Ovary (tissue), 9 donors: ENCODE results near the gene CCNA2. TPM values are rescaled to one million over a fixed set of nuclear protein-coding genes. Genes with fewer than 3 reads are reported as not detected.

Experiments used
- DNase-seq, 5 donors: peaks; one replicate each; pipeline ENCODE4 v3.0.0-alpha.2; 2019 to 2020
- H3K27ac ChIP-seq, 2 donors: fragments of 200-600 bp; one replicate each; pipeline versions ENCODE4 v1.5.1 to v1.8.0; 2019 to 2022
- H3K27me3 ChIP-seq: fragments of 200-600 bp; one replicate; pipeline ENCODE4 v1.8.0; 2022
- H3K36me3 ChIP-seq: fragments of 200-600 bp; sonication (generic); one replicate; pipeline ENCODE4 v1.5.1; 2019
- H3K4me1 ChIP-seq: one replicate; pipeline ENCODE4 v1.8.1; 2013; ENCODE audit warnings: mild to moderate bottlenecking, moderate library complexity; ENCODE audit not compliant: insufficient read depth
- H3K4me3 ChIP-seq: fragments of 200-600 bp; sonication (generic); one replicate; pipeline ENCODE4 v1.5.1; 2017
- H3K9me3 ChIP-seq, 2 donors: fragments of 200-600 bp in 1 of 2; sonication (generic) in 1 of 2; one replicate each; pipeline versions ENCODE4 v1.5.1 to v1.8.1; 2013 to 2019; ENCODE audit warnings: mild to moderate bottlenecking in 1 of 2, moderate library complexity in 1 of 2
- EP300 ChIP-seq: sonication (generic); formaldehyde crosslinking; IDR thresholded peaks from one replicate; pipeline ENCODE4 v1.6.1; 2017; ENCODE audit warnings: antibody characterized with exemption
- POLR2A ChIP-seq: fragments of 450-650 bp; IDR thresholded peaks from one replicate; pipeline ENCODE4 v1.6.1; 2017; ENCODE audit warnings: antibody characterized with exemption, mild to moderate bottlenecking, moderate library complexity
- WGBS, 3 donors: extraction: QIAGEN DNeasy Blood & Tissue Kit in 1 of 3; methylation state at CpG; one replicate each; pipeline versions ENCODE4 v1.1.5 to v1.1.7; 2013 to 2017; 5-methylcytosine and 5-hydroxymethylcytosine counted together
- intact Hi-C, 4 donors: fragments of 100-400 bp; cut with DNase I; formaldehyde crosslinking; loops; one replicate each; pipeline versions ENCODE4 v1.11.0 to v1.15.1; 2022 to 2023
- polyA plus RNA-seq, 2 donors: library from polyadenylated mRNA; stranded (reverse); fragments of 200-250 nt in 1 of 2; fragments of 350-450 nt in 1 of 2; fragmentation: Illumina TruSeq in 1 of 2; extraction: RNeasy Lipid Tissue Mini Kit (QIAGEN cat#74804) in 1 of 2; gene quantifications; one replicate each; pipeline ENCODE4 v1.2.3, GENCODE V29; 2013 to 2014
- total RNA-seq, 7 donors: library from RNA; depleted of rRNA in 2 of 7; stranded (reverse); fragments of >200 nt in 2 of 7; fragmentation: NEBNext Ultra II Directional in 3 of 7; extraction: Animal tissue kit (Norgen Biotek cat#: 25700) in 3 of 7; gene quantifications; one replicate each; pipeline versions ENCODE4 v1.1.0 to v1.2.4, GENCODE V29; 2016 to 2023
- TF ChIP-seq, protein P1 (sequence below), 3 donors: fragments of 450-650 bp in 2 of 3; fragments of 200-600 bp in 1 of 3; IDR thresholded peaks; one replicate each; pipeline versions ENCODE4 v1.5.1 to v1.8.0; 2016 to 2022; ENCODE audit warnings: antibody characterized with exemption in 3 of 3, mild to moderate bottlenecking in 1 of 3
- donor health status: DM: no; HTN: no; CAD: no; lungs with moderate emphysema.
- donor health status: DM: no; HTN: no; CAD: no.
- donor health status: Bipolar disorder and iron deficiency.
- donor health status: DM: yes; HTN: yes; CAD: no.
- donor health status: DM: no; HTN: no; CAD: no.
- donor health status: DM: yes; HTN: yes; CAD: no.

Gene CCNA2
- total and polyA plus RNA-seq, 9 donors: 0.65 to 3.3 (median 1.4) TPM

DNA sequence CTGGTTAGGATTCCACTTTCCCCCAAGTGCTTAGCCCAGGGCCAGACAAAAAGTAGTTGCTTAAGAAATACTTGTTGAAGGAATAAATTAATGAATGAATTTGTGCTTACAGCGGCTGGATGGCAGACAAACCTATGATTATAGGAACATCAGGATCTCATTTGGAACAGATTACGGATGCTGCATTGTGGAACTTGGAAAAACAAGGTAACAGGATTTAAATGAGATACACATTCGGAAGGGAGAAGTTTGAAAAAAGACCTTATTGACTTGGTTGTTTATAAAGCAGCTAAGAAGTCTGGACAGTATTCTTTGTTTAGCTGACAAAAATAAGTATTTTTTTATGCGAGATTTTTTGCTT, 22.0 kb downstream of the CCNA2 start:
- TF ChIP-seq EP300 (no peak), POLR2A (no peak)
- TF ChIP-seq, protein P1, sequence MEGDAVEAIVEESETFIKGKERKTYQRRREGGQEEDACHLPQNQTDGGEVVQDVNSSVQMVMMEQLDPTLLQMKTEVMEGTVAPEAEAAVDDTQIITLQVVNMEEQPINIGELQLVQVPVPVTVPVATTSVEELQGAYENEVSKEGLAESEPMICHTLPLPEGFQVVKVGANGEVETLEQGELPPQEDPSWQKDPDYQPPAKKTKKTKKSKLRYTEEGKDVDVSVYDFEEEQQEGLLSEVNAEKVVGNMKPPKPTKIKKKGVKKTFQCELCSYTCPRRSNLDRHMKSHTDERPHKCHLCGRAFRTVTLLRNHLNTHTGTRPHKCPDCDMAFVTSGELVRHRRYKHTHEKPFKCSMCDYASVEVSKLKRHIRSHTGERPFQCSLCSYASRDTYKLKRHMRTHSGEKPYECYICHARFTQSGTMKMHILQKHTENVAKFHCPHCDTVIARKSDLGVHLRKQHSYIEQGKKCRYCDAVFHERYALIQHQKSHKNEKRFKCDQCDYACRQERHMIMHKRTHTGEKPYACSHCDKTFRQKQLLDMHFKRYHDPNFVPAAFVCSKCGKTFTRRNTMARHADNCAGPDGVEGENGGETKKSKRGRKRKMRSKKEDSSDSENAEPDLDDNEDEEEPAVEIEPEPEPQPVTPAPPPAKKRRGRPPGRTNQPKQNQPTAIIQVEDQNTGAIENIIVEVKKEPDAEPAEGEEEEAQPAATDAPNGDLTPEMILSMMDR (IDR thresholded peaks at IDR 0.05): no peak
- 10 to 23% (median 13%) methylated on average over 4 of the region's 4 CpGs for WGBS, 3 donors
- no peaks in the 10 kb centered on the region for H3K9me3 ChIP-seq
- no peaks in the 10 kb centered on the region for H3K4me1 ChIP-seq
- no peaks in the 10 kb centered on the region for H3K27me3 ChIP-seq
- intact Hi-C loops: no loop called here
- H3K4me3 ChIP-seq: peak overlapping the region; percentile 61
- no peak for DNase-seq
- peak overlapping the region; percentile 69 to 88 for H3K27ac ChIP-seq
- H3K36me3 ChIP-seq: no peaks in the 10 kb centered on the region

DNA sequence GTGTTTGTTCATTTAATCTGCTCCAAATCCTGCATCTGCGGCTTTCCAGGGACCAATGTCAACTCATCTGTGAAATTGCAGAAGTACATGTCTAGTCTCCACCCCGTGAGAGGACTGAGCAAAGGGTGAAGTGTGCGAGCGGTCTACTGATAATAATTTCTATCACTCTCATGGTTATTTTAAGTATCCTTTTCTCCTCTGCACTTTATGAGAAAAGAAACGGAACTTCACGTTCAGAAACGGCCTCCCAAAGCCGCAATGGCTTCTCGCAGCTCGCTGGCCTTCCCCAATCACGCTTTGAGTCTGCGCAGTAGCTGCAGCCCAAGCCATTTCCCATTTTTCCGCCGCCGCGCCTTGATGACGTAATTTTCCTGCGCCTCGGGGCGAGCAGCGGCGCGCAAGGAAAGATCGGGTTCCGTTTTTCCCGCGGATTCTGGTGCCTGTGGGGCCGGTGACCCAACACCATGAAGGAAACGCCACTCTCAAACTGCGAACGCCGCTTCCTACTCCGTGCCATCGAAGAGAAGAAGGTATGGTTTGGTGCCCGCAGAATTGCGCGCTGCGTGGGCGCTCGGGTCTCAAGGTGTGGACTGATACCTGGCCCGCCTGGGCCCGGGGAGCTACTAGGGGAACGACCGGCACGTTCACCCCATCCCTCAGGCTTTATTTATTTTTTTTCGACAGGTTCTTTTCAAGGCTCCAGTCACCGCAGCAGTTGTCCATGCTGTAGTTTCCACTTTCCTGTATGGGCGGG, 22.5 kb downstream of the CCNA2 start, which contains the start of gene EXOSC9:
Gene EXOSC9, plus strand, starts transcription at position 363 of the 754 bp plus-strand sequence. Its CDS starts 102 bp downstream, at position 465.
- no peak for TF ChIP-seq EP300
- TF ChIP-seq POLR2A: peak; percentile 85
- intact Hi-C loops: no loop called here
- H3K4me3 ChIP-seq: peak within 1 kb of the TSS; percentile 61
- H3K27ac ChIP-seq: peak within 1 kb of the TSS; percentile 69 to 88
- no peaks in the 10 kb centered on the region for H3K4me1 ChIP-seq
- no peaks in the 10 kb centered on the region for H3K27me3 ChIP-seq
- DNase-seq: peak; percentile 94 to 97 (median 96)
- no peaks in the 10 kb centered on the region for H3K9me3 ChIP-seq
- 0% methylated on average over 48 of the region's 48 CpGs for WGBS, 3 donors
- no peaks in the 10 kb centered on the region for H3K36me3 ChIP-seq

DNA sequence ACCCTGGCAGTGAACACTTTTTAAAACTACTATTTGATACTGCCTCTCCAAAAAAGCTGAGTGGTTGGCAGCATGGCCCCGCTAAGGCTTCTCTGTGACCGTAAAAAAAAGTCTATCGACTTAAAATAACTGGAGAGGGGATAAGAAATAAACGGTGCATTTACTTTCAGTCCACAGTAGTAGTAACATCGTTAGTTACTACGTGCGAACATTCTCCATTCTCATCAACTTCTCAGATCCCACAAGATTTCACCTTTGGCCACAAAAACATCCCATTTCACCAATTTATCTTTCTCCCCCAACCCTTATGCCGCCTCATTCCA, 23.1 kb downstream of the CCNA2 start:
- H3K36me3 ChIP-seq: no peaks in the 10 kb centered on the region
- intact Hi-C loops: no loop called here
- H3K27ac ChIP-seq: peak overlapping the region; percentile 69 to 88
- no peak for DNase-seq
- WGBS, 3 donors: 15 to 51% (median 31%) methylated on average over 8 of the region's 8 CpGs
- H3K4me1 ChIP-seq: no peaks in the 10 kb centered on the region
- TF ChIP-seq, protein P1 (IDR thresholded peaks at IDR 0.05): no peak
- no peak for TF ChIP-seq EP300
- TF ChIP-seq POLR2A: no peak
- H3K4me3 ChIP-seq: peak overlapping the region; percentile 61
- H3K9me3 ChIP-seq: no peaks in the 10 kb centered on the region
- H3K27me3 ChIP-seq: no peaks in the 10 kb centered on the region

DNA sequence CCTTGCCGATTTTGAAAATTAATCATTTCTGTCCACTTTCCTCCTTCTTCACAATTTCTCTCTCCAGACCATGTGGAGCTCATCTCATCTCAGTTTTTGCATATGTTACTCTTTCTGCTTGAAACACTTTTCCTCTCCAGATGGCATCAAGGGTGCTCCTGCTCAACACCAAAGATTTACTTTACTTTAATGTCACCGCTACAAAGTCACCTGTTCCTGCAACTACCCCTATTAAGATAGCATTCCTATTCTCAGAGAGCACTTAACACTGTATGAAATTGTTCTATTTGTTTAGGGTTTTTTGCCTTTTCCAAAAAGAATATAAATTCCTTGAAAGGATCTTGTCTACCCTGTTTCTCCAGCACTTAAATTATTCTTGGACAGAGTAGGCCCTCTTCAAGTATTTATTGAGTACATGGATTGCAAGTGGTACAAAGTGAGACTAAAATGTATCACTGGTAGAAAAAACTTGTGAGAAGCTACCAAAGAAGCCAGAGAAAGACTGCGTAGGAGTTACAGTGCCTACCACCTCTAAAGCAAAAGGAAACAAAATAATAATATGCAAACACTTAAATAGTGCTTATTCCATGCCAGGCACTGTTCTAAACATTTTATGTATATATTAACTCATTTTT, 23.7 kb downstream of the CCNA2 start:
- no peak for DNase-seq
- peak overlapping the region in 1 of 2 donors; percentile 88 for H3K27ac ChIP-seq
- TF ChIP-seq EP300: no peak
- TF ChIP-seq, protein P1 (IDR thresholded peaks at IDR 0.05): no peak
- no peak for TF ChIP-seq POLR2A
- H3K27me3 ChIP-seq: no peaks in the 10 kb centered on the region
- no peaks in the 10 kb centered on the region for H3K4me1 ChIP-seq
- H3K4me3 ChIP-seq: no peak overlapping the region
- intact Hi-C loops: no loop called here
- 89 to 93% (median 91%) methylated on average over 3 of the region's 3 CpGs for WGBS, 3 donors
- H3K36me3 ChIP-seq: no peaks in the 10 kb centered on the region
- no peaks in the 10 kb centered on the region for H3K9me3 ChIP-seq
